Tibial nerve (tissue), 4 donors: Measurements from ENCODE around the gene QKI.

Source experiments
- CTCF ChIP-seq, 5 experiments: fragments of 200-600 bp in 3 of 5; fragments of 450-650 bp in 2 of 5; sonication (generic) in 3 of 5; IDR thresholded peaks; one replicate each; pipeline ENCODE4 v1.5.1; 2016 to 2019; ENCODE audit warnings: antibody characterized with exemption in 5 of 5, mild to moderate bottlenecking in 3 of 5, moderate library complexity in 2 of 5
- EP300 ChIP-seq, 2 donors: sonication (generic); formaldehyde crosslinking; IDR thresholded peaks; one replicate each; pipeline ENCODE4 v1.6.1; 2017; ENCODE audit warnings: antibody characterized with exemption in 2 of 2, mild to moderate bottlenecking in 1 of 2

DNA sequence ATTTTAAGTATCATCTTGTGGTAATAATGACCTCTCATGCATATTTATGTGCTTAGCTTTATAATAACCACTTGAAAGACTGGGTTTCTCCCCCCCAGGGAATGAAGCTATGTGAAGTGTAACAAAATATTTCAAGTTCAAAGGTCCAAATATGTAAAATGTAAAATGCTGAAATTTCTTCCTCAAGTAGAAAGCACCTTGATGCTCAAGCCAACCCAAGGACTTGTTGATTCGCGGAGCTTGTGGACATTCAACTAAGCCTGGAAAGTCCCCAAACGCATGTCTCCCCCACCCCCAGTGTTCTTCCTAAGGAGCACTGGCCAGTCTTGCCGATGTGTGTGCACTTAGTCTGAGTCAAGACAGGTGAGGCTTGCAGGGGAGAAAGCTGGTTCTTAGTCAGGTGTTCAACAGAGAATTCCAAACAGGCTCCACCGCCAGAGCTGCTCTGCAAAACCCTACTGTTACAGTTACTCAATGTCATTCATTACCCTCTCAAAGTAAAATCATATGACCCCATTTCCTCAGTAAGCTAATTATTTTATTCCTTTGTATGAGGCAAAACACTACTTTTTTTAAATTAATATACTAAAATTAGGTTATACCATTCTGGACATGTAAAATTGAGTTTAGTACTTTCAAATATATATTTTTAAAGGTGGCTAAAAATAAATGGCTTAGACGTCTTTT is 46.9 kb upstream of the QKI start:
- no peak for TF ChIP-seq CTCF (IDR thresholded peaks at IDR 0.05)
- TF ChIP-seq EP300 (IDR thresholded peaks at IDR 0.05), result no peak
